HepG2 (cell line): ENCODE measurements around the gene PRDX3. TPM values are rescaled to one million over a fixed set of nuclear protein-coding genes. Genes with fewer than 3 reads are reported as not detected.

ENCODE experiments used
- DMAP1 ChIP-seq: IDR thresholded peaks from 2 replicates; pipeline ENCODE4 v1.6.1; 2016
- DNMT1 ChIP-seq: sonication (generic); formaldehyde crosslinking; IDR thresholded peaks from 2 replicates; pipeline ENCODE4 v1.5.1; 2020; ENCODE audit warnings: mild to moderate bottlenecking, missing genetic modification reagents
- EZH2 ChIP-seq: conservative IDR thresholded peaks from 2 replicates; pipeline ENCODE4 v1.6.1; 2012; ENCODE audit warnings: mild to moderate bottlenecking, low read depth, low read length, moderate library complexity
- IRF9 ChIP-seq: sonication (generic); formaldehyde crosslinking; IDR thresholded peaks from 2 replicates; pipeline ENCODE4 v1.8.0; 2022; ENCODE audit warnings: missing genetic modification reagents, mild to moderate bottlenecking, borderline replicate concordance
- MZF1 ChIP-seq: sonication (generic); formaldehyde crosslinking; IDR thresholded peaks from 2 replicates; pipeline ENCODE4 v1.8.1; 2023; ENCODE audit warnings: mild to moderate bottlenecking, missing genetic modification reagents, borderline replicate concordance
- PHF21A ChIP-seq: sonication (generic); formaldehyde crosslinking; IDR thresholded peaks from 2 replicates; pipeline ENCODE4 v1.5.0; 2020; ENCODE audit warnings: mild to moderate bottlenecking, missing genetic modification reagents
- SNAI1 ChIP-seq: sonication (generic); formaldehyde crosslinking; IDR thresholded peaks from 2 replicates; pipeline ENCODE4 v1.5.0; 2020; ENCODE audit warnings: mild to moderate bottlenecking, missing genetic modification reagents, borderline replicate concordance
- TCF12 ChIP-seq, 2 experiments: fragments of 450-650 bp in 1 of 2; sonication (generic) in 1 of 2; formaldehyde crosslinking in 1 of 2; IDR thresholded peaks; 2 replicates each; pipeline versions ENCODE4 v1.6.1 to v1.8.0; 2017 to 2022; ENCODE audit warnings: antibody characterized with exemption in 1 of 2, mild to moderate bottlenecking in 1 of 2, missing genetic modification reagents in 1 of 2, moderate library complexity in 1 of 2
- ZFP82 ChIP-seq: sonication (generic); formaldehyde crosslinking; IDR thresholded peaks from 2 replicates; pipeline ENCODE4 v1.5.1; 2020; ENCODE audit warnings: mild to moderate bottlenecking, missing genetic modification reagents, borderline replicate concordance
- ZNF552 ChIP-seq: sonication (generic); formaldehyde crosslinking; IDR thresholded peaks from 2 replicates; pipeline ENCODE4 v1.9.0; 2022; ENCODE audit warnings: missing genetic modification reagents, mild to moderate bottlenecking, borderline replicate concordance
- ZNF572 ChIP-seq: sonication (generic); formaldehyde crosslinking; IDR thresholded peaks from 2 replicates; pipeline ENCODE4 v1.5.1; 2020; ENCODE audit warnings: mild to moderate bottlenecking, missing genetic modification reagents
- ZNF615 ChIP-seq: sonication (generic); formaldehyde crosslinking; IDR thresholded peaks from 2 replicates; pipeline ENCODE4 v1.5.0; 2020; ENCODE audit warnings: mild to moderate bottlenecking, missing genetic modification reagents, borderline replicate concordance
- ZNF761 ChIP-seq: sonication (generic); formaldehyde crosslinking; conservative IDR thresholded peaks from 2 replicates; pipeline ENCODE4 v1.4.0; 2020; ENCODE audit warnings: mild to moderate bottlenecking, missing genetic modification reagents
- ZNF83 ChIP-seq: sonication (generic); formaldehyde crosslinking; IDR thresholded peaks from 2 replicates; pipeline ENCODE4 v1.4.0; 2020; ENCODE audit warnings: missing genetic modification reagents, mild to moderate bottlenecking, borderline replicate concordance
- ZNF841 ChIP-seq: sonication (generic); formaldehyde crosslinking; IDR thresholded peaks from 2 replicates; pipeline ENCODE4 v1.8.1; 2023; ENCODE audit warnings: missing genetic modification reagents, borderline replicate concordance
- polyA plus RNA-seq, 8 experiments: library from polyadenylated mRNA; depleted of rRNA in 3 of 8; stranded (reverse) in 7 of 8; unstranded in 1 of 8; fragments of >200 nt; fragmentation: Illumina TruSeq in 4 of 8; extraction: Trizol in 4 of 8; gene quantifications; 2 replicates each; pipeline versions ENCODE4 v1.2.1 to v1.2.3, GENCODE V29; 2011 to 2016; ENCODE audit warnings: low read depth in 4 of 8, missing spikeins in 1 of 8, mixed read lengths in 1 of 8; ENCODE audit not compliant: insufficient read depth in 1 of 8
- total RNA-seq, 5 experiments: library from RNA; depleted of rRNA; stranded (reverse); fragments of >200 nt; fragmentation: Illumina TruSeq; extraction: Trizol; gene quantifications; 2 replicates each; pipeline ENCODE4 v1.2.3, GENCODE V29; 2016; ENCODE audit warnings: low read depth in 1 of 5
- TF ChIP-seq, protein P1 (sequence below): sonication (generic); formaldehyde crosslinking; IDR thresholded peaks from 2 replicates; pipeline ENCODE4 v1.8.1; 2023; ENCODE audit warnings: mild to moderate bottlenecking, missing genetic modification reagents
- TF ChIP-seq, protein P2 (sequence below): sonication (generic); formaldehyde crosslinking; IDR thresholded peaks from 2 replicates; pipeline ENCODE4 v1.4.0; 2020; ENCODE audit warnings: missing genetic modification reagents, borderline replicate concordance

The PRDX3 gene
- total and polyA plus RNA-seq, 2 of the 13 experiments (the other 11 are each of a cell fraction or from before 2014, with no cell fraction given), result 407 to 565 TPM

- TF ChIP-seq, protein P1, sequence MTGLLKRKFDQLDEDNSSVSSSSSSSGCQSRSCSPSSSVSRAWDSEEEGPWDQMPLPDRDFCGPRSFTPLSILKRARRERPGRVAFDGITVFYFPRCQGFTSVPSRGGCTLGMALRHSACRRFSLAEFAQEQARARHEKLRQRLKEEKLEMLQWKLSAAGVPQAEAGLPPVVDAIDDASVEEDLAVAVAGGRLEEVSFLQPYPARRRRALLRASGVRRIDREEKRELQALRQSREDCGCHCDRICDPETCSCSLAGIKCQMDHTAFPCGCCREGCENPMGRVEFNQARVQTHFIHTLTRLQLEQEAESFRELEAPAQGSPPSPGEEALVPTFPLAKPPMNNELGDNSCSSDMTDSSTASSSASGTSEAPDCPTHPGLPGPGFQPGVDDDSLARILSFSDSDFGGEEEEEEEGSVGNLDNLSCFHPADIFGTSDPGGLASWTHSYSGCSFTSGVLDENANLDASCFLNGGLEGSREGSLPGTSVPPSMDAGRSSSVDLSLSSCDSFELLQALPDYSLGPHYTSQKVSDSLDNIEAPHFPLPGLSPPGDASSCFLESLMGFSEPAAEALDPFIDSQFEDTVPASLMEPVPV, result no peak
- TF ChIP-seq, protein P2, sequence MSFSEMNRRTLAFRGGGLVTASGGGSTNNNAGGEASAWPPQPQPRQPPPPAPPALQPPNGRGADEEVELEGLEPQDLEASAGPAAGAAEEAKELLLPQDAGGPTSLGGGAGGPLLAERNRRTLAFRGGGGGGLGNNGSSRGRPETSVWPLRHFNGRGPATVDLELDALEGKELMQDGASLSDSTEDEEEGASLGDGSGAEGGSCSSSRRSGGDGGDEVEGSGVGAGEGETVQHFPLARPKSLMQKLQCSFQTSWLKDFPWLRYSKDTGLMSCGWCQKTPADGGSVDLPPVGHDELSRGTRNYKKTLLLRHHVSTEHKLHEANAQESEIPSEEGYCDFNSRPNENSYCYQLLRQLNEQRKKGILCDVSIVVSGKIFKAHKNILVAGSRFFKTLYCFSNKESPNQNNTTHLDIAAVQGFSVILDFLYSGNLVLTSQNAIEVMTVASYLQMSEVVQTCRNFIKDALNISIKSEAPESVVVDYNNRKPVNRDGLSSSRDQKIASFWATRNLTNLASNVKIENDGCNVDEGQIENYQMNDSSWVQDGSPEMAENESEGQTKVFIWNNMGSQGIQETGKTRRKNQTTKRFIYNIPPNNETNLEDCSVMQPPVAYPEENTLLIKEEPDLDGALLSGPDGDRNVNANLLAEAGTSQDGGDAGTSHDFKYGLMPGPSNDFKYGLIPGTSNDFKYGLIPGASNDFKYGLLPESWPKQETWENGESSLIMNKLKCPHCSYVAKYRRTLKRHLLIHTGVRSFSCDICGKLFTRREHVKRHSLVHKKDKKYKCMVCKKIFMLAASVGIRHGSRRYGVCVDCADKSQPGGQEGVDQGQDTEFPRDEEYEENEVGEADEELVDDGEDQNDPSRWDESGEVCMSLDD (CRISPR knock-in tag), result 0 out of 2 replicates have a peak, but pooled peaks have one; percentile 1
- TF ChIP-seq IRF9 (CRISPR knock-in tag), result no peak
- TF ChIP-seq DNMT1 (CRISPR knock-in tag), result no peak
- no peak for TF ChIP-seq TCF12 (IDR thresholded peaks at IDR 0.05)
- no peak for TF ChIP-seq TCF12 (CRISPR knock-in tag; IDR thresholded peaks at IDR 0.05)
- TF ChIP-seq EZH2, result no peak
- no peak for TF ChIP-seq ZNF841
- no peak for TF ChIP-seq SNAI1 (CRISPR knock-in tag)
- no peak for TF ChIP-seq MZF1 (CRISPR knock-in tag)
- no peak for TF ChIP-seq ZNF761
- TF ChIP-seq ZNF83, result no peak
- TF ChIP-seq PHF21A (CRISPR knock-in tag), result no peak
- TF ChIP-seq ZNF615 (CRISPR knock-in tag), result no peak
- TF ChIP-seq ZFP82 (CRISPR knock-in tag), result no peak
- TF ChIP-seq DMAP1 (CRISPR knock-in tag), result no peak
- TF ChIP-seq ZNF552 (CRISPR knock-in tag), result no peak
- no peak for TF ChIP-seq ZNF572 (CRISPR knock-in tag)
Observed at GRCh38 chr10:119197921-119198320, 19.3 kb upstream of the PRDX3 start (continued).
